DMS53 (cell line): ENCODE data around the gene CLN6.
"Not testable (repeated sequence)": the region's sequence is repeated elsewhere in the genome, so short reads cannot be mapped to it uniquely, and the experiment has no call there.

Source experiments
- DNase-seq: peaks from one replicate; lab custom pipeline; 2025; lab: John Stamatoyannopoulos, UW

The CLN6 gene

DNA sequence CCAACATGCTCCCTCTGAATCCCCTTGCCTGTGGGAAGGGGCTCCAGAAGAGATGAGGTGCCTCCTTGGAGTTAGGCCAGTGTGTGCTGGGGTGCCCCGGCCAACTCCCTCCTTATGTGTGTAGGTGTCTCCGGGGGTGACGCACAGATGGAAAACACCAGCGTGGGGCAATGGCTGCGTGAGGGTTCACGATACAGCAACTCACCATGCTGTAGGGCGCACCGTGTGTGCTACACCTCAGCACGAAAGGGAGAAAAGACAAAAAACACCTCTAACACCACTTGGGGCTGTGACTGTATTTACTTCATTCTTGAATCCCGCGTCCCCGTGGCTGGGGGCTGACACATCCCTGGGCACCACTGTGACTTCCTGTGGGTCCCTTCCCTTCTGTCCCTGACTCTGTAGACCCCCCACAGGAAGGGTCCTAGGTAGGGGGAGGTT lies 22.8 kb downstream of the CLN6 start:
- DNase-seq = no peak

GRCh38 chr15:68205954-68206539 lies 23.5 kb downstream of the CLN6 start:
- no peak for DNase-seq

GRCh38 chr15:68205558-68205944 lies 24.0 kb downstream of the CLN6 start:
- DNase-seq = no peak

GRCh38 chr15:68204776-68205557 lies 24.6 kb downstream of the CLN6 start, which contains the start of gene CALML4:
CALML4 (minus strand) TSS chr15:68205332; CDS start chr15:68205247, 85 bp downstream.
- DNase-seq = no peak

DNA sequence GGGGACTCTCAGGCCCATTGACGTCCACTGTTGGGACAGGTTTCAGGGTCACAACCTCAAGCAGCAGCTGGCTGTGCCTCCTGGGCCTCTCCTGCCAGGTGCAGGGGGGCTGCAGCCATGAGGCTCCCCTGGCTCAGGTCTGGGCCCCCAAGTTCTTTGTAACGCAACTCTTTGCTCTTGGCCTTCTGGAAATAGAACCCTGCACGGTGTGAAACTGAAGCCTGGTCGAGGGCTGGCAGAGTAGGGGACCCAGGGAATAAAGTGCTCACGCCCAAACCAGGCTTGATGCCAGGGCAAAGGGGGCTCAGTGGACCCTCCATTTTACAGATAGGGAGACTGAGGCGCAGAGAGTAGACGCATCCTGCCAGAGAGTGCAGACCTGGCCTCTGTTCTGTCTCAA lies 25.2 kb downstream of the CLN6 start:
- no peak for DNase-seq

DNA sequence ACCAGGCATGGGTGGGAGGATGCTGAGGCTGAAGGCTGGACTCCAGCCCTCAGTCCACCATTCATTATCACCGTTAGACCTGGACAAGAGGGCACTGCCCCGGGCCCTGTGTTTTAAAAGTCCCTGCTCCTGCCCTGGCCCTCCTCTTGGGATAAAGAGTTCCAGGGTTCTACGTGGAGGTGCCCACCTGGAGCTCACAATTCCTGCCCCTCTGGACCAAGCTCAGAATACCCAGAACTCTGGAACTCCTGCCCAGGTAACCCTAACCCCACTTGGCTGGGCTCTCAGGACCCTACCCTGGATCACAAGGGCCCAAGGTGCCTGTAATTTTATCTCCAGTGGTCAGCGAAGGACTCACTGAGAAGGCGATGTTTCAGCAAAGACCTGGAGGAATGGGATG lies 25.6 kb downstream of the CLN6 start:
- no peak for DNase-seq

GRCh38 chr15:68203486-68203885 lies 26.0 kb downstream of the CLN6 start:
- no peak for DNase-seq

DNA sequence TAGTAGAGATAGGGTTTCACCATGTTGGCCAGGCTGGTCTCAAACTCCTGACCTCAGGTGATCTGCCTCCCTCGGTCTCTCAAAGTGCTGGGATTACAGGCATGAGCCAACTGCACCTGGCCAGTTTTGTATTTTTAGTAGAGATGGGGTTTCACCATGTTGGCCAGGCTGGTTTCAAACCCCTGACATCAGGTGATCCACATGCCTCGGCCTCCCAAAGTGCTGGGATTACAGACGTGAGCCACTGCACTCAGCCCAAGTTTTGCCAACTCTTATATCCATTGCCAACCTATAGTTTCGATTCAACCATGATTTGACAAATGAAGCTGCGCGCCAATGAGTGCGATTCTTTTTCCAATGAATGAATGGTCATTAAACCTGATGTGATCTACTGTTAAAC lies 26.5 kb downstream of the CLN6 start:
- DNase-seq = not testable (repeated sequence)

DNA sequence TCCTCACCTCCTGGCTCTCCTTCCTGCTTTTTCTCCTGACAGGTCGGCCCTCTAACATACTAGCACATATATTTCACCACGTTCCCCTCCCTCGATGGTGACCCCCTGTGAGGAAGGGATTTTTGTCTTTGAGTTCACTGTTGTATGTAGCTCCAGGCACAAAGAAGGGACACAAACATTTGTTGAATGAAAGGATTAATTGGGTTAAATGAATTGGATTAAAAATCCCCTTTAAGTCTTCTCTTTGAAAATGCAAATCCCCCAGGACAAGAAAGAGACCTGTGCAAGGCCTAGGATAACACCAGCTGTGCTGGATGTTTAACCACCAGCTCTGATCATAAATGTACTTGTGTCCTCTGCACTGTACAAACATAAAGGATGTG lies 27.7 kb downstream of the CLN6 start:
- DNase-seq = no peak

GRCh38 chr15:68201153-68201878 lies 28.2 kb downstream of the CLN6 start:
- no peak for DNase-seq

- no peak for DNase-seq
Measured at GRCh38 chr15:68200016-68200861, 29.3 kb downstream of the CLN6 start.

DNA sequence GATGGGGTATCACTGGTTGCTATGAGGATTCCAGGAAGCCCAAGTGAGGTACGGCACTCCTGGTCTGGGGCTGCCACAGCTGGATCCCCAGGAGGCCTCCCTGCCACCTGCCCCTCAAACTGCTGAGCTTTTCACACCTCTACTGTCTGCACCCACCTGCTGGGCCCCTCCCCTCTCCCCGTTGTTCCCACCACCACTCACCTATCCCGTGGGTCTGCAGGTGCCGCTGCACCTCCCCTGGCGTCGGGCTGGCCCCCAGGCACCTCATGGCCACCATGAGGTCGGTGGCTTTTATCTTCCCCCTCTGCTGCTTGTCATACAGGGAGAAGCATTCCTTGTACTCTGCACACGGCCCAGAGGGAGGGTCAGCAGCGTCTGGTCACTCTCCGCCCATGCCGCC lies 30.2 kb downstream of the CLN6 start:
- DNase-seq = no peak

DNA sequence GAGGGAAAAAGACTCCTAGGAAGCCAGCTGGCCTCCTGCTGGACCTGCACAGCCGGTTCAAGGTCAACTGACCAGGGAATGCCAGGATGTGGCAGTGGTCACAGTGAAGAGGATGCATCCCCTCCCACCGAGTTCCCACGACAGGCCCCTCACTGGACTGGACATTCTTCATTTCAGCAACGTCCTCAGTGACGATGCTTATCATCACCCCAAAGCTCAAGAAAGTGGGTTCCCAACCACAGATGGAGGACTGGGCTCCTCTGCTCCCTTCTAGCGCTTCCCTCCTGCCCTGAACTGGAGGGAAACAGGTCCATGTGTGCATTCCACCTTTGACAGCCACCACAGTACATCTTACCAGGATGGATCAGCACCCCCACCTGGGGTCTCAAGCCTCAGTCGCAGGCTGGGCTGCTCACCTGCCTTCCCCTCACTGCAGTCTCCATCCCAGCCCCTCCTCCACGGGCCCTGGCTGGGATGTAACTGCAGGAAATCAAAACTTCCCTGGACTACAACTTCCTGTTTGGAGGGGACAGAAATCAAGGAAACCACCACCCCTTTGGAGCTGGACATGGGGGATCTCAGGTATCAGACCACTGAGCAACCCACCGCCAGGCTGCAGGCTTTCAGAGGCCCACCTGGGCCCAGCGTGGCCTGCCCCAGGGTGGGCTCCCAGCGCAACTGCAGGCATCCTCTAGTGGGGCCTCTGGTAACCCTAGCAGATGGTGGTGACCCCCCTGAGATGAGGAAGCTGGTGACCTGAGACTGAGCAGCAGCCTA lies 31.7 kb downstream of the CLN6 start:
- DNase-seq = no peak

DNA sequence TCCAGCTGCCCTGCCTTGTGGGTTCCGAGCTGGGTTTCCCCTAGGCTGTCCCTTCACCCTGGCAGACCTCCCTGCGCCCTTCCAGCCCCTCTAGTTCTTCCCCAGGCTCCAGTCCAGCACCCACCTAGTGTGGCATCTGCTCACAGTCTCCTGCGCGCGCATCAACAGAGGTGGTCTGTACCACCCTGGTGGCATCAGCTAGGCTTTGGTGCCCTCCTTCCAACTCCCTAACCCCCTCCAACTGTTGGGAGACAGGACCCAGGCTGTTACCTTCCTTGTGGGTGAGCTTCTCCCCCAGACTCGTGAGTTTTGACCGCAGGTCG lies 32.4 kb downstream of the CLN6 start:
- DNase-seq = no peak

DNA sequence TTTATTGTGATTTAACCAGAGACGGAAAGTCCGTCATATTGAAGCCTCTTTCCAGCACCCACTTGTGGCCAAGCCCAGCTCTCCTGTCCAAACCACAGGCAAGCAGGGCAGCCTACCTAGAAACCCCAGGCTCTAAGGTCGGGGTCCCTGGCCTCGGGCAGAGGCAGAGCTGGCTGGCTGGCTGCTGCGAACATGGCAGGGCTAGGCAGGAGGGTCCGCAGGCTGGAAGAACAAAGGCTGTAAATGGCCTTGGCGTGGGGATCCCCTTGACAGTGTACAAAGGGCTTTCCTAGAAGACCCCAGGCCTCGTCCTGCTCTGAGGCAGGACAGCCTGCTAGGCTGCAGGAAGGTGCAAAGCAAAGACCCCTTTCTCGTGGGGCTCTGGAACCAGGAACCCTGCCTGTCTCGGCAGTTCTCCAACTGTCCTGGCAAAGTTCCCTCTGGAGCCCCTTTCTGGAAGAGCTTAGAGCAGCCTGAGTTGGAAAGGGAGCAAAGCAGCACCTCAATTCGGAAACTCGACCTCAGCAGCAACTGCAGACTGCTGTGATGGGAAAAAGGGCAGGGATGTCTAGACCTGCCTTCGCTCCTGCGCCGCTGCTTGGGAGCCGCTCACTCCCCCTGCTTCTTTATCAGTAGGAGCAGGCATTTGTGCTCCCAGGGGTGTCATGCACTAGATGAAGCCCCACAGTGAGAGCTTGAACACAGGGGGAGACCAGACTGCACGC lies 32.9 kb downstream of the CLN6 start:
- DNase-seq = no peak

DNA sequence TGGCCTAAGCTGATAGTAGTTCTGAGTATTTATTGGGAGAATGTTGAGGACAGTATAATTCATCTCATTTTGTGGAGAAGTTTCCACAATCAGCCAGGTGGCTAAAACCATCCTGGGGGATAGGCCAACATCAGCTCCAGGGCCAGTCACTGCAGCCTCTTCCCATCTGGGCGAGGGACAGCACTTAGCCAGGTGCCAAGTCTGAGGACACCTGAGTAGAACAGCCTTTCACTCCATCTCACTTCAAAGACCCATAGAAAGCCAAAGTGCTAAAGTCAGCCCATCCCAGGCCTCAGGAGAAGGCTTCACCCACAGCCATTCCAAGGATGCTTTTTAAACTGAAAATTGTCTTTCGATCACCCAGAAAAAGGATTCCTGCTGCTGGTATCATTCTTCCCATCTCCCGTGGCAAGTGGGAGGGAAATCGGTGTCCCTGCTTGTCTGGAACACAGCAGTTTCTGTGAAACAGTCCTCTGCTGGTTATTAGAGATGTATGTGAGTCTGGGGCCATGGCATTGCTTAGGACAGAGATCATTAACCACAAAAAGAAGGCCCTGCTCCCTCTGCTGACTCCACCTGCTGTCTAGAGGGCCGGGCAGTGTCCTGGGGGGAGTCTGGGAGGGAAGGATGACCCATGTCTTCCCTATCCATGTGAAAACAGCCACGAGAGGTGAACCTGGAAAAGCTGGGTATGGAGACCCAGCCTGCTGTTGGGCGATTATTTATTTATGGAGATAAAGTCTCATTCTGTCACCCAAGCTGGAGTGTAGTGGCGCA lies 34.0 kb downstream of the CLN6 start:
- no peak for DNase-seq

DNA sequence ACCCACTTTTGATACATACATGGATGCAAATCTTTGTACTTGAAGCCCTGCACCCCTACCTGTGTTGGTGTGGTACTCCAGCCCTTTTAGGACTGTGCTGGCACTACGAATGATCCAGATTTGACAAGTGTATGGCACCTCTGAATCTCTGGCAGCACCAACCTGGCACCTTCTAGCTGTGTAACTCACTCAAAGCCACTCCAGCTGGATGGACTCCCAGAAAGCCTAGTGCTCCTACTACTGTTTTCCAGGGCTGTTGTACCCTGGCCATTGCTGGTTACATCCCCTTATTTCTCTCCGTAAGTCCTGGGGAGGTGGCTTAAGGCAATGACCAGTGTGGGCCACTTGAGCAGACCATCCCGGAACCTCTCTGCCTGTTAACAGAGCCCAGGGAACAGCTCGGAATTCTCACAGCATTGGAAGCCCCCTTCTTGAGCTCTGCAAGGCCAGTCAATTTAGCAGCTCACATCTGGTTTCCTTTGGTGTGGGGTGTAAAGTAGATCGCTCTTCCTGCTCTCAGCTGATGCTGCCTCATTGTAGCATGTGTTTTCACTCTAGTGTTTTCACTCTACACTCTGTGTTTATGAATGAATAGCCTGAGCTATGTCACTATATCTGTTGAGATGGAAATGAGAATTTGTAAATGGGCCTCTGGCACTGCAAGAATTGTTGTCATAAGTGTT lies 36.6 kb downstream of the CLN6 start:
- no peak for DNase-seq

- no peak for DNase-seq
Measured at GRCh38 chr15:68192117-68192516, 37.4 kb downstream of the CLN6 start.

GRCh38 chr15:68191555-68191954 lies 38.0 kb downstream of the CLN6 start:
- no peak for DNase-seq
